IPS-NIHi7 (cell line): ENCODE data around the gene NDUFAF2.
"Not testable (repeated sequence)": the region's sequence is repeated elsewhere in the genome, so short reads cannot be mapped to it uniquely, and the experiment has no call there.

Experiments used
- DNase-seq: peaks from one replicate; pipeline ENCODE4 v3.0.0; 2012; ENCODE audit warnings: mixed read lengths; ENCODE audit errors: extremely low spot score

Gene NDUFAF2

DNA sequence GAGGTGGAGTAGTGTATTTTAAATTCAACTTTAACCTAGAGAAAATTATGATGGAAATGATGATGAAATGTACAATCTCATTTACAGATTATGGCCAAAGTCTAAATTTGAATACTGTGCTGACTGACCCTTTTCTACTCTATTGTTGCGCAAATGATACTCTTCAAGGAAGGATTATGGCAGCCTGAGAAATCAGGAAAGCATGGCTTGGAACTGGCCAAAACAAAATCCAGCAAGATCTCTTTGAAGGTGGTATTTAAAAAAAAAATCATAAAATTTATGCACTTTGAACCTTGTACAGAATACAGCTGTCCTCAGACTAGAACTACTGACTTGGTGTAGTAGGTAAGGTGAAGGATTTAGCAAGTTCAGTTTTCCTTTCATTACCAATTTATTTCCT is 105.3 kb downstream of the NDUFAF2 start:
- DNase-seq, result no peak

DNA sequence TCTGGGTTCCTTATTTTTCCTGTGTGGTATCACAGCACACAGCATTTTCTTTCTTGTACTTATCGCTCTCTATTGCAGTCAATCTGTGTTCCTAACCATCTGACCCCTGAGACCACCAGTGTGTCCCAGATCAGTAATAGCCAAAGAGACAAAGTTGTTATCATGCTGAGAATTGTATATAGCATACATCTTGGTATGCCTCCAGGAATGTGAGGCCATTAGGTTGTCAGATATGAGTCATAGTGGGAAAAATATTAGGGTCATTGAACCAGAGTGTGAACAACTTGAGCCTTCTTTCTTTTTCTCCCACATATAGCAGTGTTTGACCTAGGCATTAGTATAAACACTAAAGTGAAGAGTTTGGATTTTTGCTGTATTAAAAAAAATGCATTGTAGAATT is 106.3 kb downstream of the NDUFAF2 start:
- DNase-seq, result no peak

DNA sequence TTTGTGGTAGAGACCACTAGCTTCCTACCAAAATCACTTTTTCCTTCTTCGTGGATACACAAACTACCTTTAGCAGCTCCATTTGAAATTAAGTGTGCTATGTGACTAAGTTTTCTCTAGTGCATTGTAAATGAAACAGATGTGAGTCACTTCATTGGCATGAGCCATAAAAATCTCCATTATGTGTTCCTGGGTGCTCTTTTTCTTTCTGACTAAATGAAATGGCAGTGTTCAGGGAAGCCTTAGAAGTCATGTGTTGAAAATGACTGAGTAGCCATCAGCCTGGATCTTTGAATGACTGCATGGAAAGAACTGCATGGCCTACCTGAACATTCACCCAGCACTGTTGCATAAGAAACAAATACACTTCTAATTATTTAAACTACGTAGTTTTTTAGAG is 107.9 kb downstream of the NDUFAF2 start:
- DNase-seq, result no peak

DNA sequence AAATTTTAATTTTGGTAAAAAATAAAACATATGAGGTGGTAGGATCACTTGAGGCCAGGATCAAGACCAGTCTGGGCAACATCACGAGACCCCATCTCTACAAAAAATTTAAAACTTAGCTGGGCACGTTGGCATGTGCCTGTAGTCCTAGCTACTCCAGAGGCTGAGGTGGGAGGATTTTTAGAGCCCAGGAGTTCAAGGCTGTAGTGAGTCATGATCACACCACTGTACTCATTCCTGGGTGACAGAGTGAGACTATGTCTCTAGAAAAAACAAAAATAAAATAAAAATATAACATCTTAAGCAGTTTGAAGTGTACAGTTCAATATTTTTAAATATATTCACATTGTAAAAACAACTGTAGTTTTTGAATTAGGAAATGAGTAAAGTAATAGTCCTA is 108.9 kb downstream of the NDUFAF2 start:
- no peak for DNase-seq

DNA sequence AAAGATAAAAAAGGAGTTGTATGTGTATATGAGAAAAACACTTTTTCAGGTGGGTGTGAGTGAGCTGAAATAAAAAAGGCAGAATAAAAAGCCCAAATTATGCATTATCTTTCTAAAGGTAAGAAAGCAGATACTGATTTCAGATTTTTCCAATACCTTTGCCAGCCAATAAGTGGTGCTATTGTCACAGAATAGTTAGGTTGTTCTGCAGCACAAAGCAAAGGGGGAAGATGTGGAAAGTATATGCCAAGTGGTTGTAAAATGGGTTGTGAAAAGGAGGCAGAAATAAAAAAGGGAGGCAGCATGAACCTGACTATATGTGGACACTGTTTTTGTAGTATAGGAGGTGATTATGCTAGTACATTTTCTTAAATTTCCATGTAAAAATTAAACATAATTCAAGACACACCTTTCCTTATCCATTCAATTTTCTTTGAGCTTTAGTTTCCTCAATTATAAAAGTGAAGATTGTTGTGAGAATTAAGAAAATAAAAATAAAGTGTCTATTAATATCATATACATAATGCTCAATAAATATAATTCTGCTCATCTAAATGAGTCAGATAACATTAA is 110.5 kb downstream of the NDUFAF2 start:
- DNase-seq, result peak; percentile 31

DNA sequence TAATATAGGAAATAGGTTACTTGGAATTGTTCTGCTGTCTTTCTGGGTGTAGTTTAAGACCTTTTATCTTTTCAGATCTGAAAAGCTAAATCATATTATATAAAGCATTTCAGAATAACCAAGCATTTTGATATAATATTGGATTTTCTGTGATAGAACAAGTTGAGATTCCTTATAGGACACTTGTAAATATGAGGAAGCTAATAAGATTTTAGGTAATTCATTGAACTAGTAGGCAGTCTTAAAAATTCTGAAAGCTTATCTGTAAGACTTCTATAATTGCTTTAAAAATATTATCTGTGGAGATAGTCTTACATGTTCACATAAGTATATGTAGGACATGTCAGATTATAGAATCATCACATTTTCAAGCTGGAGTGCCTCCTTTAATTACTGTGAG is 114.5 kb downstream of the NDUFAF2 start:
- no peak for DNase-seq

DNA sequence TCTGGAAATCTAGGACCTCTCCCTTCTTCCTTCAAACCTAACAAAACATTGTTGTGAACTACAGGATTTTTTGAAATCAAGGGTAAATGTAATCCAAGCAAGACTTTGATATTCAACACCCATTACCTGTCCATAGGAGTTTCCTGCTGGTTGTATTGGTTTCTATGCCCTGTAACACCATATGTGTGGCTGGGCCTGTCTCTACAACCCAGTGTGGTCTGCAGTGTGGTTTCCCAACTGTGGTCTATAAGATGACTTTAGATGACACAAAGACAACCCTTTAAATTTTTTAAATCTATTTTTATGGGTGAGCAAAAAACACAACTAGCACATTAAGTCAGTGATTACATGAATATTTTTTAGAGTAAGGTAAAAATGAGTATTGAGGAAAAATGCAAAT is 124.1 kb downstream of the NDUFAF2 start:
- DNase-seq, result no peak

DNA sequence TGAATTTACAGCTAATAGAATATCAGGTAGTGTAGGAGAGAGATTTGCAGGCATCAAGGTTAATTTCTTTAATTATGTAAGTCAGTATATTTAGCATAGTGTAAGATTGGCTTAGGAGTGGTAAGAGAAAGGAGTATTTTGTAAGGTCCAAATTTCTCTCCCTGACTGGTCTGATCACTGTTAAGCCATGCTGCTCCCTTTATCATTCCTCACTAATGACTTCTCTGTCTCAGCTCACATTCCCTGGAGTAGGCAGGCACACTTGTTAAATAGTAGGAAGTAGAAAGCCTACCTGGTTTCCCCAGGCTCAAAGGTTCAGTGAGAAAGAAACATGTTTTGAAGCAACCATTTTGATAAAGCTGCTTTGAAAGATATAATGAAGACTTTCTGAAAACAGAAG is 126.5 kb downstream of the NDUFAF2 start:
- peak; percentile 50 for DNase-seq

DNA sequence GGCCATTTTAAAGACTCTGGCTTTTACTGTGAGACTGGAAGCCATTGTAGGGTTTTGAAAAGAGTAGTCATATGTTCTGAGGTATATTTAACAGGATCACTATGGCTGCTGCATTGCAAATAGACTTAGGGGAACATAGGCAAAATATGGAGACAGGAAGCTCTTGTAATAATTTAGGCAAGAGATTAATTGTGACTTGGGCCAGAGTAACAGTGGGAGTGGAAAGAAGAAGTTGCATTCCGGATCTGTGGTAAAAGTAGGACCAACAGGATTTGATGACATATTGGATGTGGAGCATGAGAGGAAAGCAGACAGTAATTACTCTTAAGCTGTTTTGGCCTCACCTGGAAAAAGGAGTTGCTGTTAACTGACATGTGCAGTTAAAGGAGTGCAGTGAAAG is 131.6 kb downstream of the NDUFAF2 start:
- no peak for DNase-seq

DNA sequence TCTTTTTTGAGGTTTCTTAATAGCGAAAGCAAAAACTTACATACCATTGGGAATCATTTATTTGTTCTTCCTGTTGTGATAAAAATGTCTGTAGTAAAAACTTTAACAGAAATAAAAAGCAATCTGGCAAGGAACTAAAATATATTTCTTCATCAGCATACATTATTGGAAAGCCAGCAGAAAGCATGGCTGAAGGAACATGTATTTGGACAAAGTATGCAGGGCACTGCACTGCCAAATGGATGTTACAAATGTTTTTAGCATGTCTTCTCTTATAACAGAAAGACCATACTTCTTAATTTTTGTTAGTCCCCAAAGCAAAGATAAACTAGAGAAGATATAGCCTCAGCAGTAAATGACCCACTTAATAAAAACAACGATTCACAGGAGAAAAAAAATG is 136.7 kb downstream of the NDUFAF2 start:
- no peak for DNase-seq

DNA sequence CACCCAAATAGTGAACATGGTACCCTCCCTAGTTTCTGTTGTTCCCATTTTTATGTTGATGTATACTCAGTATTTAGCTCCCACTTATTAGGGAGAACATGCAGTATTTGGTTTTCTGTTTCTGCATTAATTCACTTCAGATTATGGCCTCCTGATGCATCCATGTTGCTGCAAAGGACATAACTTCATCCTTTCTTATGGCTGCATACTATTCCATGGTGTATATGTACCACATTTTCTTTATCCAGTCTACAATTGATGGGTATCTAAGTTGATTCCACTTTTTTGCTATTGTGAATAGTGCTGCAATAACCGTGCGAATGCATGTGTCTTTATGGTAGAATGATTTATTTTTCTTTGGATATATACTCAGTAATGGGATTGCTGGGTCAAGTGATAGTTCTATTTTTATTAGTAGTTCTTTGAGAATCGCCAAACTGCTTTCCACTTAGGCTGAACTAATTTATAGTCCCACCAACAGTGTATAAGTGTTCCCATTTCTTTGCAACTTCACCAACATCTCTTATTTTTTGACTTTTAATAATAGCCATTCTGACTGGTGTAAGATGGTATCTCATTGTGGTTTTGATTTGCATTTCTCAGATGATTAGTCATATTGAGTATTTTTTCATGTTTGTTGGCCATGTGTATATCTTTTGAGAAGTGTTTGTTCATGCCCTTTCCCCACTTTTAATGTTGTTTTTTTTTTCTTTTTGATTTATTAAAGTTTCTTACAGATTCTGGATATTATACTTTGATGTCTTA is 137.7 kb downstream of the NDUFAF2 start:
- DNase-seq, result no peak

DNA sequence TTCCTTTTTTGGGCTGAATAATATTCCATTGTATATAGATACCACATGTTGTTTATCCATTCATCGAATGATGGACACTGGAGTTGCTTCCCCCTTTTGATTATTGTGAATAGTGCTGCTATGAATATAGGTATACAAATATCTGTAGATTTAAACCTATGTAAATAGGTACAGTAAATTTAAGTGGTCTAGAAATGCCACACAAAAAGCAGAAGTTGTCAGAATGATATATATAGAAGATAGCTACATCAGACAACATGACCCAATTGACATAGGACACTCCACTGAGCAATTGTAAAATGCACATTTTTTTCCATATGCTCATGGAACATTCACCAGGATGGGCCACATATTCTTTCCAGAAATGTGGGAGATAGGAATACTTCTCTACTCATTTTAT is 139.7 kb downstream of the NDUFAF2 start:
- no peak for DNase-seq

DNA sequence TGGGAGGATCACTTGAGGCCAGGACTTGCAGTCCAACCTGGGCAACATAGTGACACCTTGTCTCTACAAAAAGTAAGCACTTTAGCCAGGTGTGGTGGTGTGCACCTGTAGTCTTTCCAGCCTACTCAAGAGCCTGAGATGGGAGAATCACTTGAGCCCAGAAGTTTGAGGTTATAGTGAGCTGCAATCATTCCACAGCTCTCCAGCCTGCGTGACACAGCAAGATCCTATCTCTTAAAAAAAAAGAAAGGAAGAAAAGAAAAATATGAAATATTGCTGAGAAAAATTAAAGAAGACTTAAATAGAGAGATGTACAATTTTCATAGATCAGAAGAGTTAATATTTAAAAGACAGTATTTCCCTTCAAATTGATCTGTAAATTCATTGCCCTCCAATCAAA is 140.9 kb downstream of the NDUFAF2 start:
- DNase-seq, result no peak

DNA sequence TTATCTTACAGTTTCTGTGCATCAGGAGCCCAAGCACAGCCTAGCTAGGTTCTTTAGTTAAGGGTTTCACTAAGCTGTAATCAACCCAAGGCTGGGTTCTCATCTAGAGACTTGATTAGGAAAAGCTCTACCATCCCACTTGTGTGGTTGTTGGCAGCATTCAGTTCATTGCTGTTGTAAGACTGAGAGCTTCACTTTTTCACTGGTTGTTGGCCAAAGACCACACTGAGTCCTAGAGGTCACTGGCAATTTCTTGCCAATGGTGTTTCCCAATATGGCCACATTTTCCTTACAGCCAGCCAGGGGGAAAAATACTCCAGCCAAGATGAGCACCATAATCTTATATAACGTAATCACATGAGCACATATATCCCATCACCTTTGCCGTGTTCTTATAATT is 142.9 kb downstream of the NDUFAF2 start:
- no peak for DNase-seq

DNA sequence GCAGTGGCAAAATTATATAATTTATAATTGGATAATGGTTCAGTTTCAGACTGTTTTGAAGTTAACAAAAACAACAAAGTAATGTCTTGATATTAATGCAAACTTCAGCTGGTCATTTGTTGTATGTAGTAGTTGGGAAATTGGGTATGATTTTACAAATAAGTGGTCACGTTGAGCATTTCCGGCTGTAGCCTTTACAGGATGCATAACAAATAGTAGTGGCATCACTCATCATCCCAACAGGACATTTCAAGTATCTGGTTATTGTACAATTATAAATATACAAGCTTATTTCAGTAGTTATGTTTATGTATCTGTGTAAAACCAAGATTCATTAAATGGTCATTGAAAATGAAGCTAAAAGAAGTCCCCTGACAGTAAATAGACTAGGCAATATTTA is 144.3 kb downstream of the NDUFAF2 start:
- DNase-seq, result no peak

DNA sequence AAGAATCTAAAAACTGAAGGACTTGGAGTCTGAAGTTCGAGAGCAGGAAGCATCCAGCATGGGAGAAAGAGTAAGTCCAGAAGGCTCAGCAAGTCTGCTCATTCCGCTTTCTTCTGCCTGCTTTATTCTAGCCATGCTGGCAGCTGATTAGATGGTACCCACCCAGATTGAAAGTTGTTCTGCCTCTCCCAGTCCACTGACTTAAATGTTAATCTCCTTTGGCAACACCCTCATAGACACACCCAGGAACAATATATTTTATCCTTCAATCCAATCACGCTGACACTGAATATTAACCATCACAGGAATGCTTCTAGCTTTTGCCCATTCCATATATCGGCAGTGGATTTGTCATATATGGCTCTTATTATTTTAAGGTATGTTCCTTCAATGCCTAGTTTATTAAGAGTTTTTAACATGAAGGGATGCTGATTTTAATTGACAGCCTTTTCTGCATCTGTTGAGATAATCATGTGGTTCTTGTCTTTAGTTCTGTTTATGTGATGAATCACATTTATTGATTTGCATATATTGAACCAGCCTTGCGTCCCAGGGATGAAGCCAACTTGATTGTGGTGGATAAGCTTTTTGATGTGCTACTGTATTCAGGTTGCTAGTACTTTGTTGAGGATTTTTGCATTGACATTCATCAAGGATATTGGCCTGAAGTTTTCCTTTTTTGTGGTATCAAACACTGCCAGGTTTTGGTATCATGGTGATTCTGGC is 148.2 kb downstream of the NDUFAF2 start:
- not testable (repeated sequence) for DNase-seq

DNA sequence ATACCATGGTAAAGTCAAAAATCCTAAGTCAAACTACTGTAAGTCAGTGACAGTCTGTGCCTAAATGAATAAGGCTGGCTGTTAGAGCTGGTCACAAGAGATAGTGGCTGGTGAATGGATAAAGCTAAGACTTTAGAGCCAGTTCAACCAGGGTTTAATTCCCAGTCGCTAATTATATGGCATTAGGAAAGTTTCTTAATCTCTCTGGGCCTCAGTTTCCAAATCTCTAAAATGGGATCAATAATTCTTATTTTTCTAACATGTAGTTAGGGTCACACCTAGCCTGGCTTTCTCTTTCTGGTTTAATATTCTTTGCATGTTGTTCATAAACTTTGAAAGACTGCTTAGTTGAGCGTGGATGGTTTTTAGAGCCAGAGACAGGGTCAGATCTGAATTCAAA is 152.5 kb downstream of the NDUFAF2 start:
- DNase-seq, result no peak

DNA sequence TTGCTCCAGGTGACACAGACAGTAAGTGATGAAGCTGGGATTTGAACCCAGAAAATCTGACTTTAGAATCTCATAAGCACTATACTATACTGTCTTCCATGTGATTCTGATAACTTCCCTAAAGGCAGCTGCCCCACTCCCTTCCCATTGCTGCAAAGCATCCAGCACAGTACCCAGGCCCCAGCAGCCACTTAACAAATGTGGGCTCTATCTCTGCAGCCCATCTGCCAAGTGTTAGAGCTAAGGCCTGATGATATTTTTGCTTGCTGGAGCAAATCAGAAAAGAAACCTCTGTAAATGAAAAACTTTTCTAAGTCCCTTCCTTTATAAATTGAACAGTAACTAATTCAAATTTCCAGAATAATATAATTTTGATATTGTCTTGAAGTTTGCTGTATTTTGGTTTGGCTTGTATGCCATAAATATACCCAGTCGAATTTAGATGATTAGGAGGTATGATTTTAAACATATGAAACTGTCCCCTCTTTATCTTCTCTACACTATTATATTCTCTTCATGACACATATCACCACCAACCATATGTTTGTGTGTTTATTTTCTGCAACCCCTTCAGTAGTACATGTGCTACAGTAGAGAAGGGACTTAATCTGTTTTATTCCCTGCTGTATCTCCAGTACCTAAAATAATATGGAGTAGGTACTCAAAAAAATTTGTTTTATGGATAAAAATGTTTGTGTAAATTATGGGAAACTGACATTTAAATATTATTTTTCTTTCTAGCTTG is 153.4 kb downstream of the NDUFAF2 start:
- DNase-seq, result no peak

DNA sequence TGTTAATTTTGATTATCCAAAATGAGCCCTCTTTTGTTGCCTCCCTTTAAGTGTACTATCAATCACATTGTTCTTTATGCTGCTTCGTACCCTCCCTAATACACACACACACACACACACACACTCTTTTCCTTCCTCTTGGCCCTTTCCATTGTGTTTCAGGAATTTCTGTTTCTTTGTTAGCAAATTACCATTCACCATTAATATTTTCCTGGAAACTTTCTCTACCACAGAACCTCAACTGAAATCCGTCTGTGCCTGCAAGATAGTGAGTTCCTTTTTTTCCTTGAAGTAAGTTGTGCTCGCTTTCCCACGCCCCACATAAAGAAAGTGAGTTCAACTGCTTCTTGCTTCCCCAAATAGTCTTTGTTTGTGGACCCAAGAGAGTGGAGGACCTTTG is 155.4 kb downstream of the NDUFAF2 start:
- DNase-seq, result no peak

DNA sequence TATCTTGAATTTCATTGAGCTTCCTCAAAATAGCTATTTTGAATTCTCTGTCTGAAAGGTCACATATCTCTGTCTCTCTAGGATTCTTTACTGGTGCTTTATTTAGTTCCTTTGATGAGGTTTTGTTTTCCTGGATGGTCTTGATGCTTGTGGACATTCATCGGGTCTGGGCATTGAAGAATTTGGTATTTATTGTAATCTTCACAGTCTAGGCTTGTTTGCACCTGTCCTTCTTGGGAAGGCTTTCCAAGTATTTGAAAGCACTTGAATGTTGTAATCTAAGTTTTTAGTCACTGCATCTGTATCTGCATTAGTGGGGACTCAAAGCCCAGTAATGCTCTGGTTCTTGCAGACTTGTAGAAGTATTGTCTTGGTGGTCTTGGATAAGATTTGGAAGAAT is 169.4 kb downstream of the NDUFAF2 start:
- no peak for DNase-seq

DNA sequence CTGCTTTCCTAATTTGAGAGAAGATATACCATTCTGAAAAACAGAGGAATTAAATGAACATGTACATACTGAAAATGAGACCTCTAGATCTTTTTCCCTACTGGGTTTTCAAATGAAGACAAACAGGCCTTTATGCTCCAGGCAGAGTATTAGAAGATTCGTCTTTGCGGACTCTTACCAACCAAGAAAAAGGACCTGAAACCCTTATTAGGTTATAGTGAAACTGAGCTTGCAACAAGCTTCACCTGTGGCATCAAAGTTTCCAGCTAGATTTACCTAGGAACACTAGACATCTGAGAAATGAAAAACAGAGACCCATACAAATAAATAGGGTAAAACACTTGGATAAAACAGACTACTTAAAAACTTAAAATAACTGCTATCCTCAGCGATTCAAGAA is 171.0 kb downstream of the NDUFAF2 start:
- no peak for DNase-seq

DNA sequence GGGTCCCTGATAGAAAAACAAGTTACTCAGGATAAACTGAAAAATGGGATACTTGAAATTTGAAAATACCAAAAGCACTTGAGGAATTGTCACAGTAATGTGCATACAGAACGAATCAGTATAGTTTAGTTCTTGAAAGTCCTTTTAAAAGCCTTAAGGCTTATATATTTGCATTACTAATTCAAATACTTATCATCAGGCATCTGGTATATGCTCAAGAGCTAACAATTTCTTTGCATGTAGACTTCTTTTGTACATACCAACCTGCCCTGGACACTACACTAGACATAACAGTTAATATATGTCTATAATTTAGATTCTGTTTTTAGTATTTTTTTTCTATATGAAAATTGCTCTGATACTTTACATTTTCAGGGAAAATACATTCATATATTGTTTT is 174.1 kb downstream of the NDUFAF2 start:
- no peak for DNase-seq

DNA sequence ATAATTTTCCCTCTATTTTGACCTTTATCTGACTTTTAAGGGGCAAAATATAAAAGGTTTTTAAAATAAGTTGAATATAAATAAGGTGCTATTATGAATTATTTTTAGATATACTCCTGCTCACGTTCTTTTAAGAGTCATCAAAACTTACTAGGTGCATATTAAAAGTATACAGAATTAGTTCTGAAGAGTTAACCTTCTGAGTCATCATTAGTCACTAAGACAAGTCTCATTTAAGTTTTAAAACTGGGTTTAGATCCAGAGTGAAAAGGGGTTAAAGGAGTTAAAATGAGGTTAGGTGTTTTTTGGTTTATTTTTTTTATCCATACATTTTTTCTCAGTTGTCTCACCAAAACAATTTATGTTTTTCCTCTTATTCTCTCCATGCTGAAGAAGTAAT is 175.5 kb downstream of the NDUFAF2 start:
- DNase-seq, result no peak
